GM23338 (cell line): ENCODE measurements around the gene PGBD5. TPM values are rescaled to one million over a fixed set of nuclear protein-coding genes. Genes with fewer than 3 reads are reported as not detected.

Experiments used
- ATAC-seq: fragments of 200-7000 bp; cut with Tn5 transposase; 3 replicates; pipeline ENCODE4 v1.9.1; 2020
- DNase-seq: peaks from one replicate; pipeline ENCODE4 v3.0.0-alpha.2; 2015; ENCODE audit warnings: low spot score
- H2AFZ ChIP-seq: fragments of 200-600 bp; sonication (generic); 2 replicates; pipeline ENCODE4 v1.8.0; 2016; ENCODE audit warnings: antibody characterized with exemption, mild to moderate bottlenecking, moderate library complexity
- H3F3A ChIP-seq: fragments of 200-600 bp; sonication (generic); replicated peaks from 2 replicates; pipeline ENCODE4 v1.8.0; 2017; ENCODE audit warnings: antibody characterized with exemption, mixed run types, low read depth
- H3K27ac ChIP-seq: fragments of 200-600 bp; sonication (generic); 2 replicates; pipeline ENCODE4 v1.6.1; 2016; ENCODE audit warnings: low read depth
- H3K27me3 ChIP-seq: fragments of 200-600 bp; sonication (generic); 2 replicates; pipeline ENCODE4 v1.8.0; 2016; ENCODE audit warnings: mild to moderate bottlenecking, mixed run types, moderate library complexity; ENCODE audit not compliant: insufficient read depth
- H3K36me3 ChIP-seq: fragments of 200-600 bp; sonication (generic); 2 replicates; pipeline ENCODE4 v1.8.0; 2016; ENCODE audit warnings: mild to moderate bottlenecking; ENCODE audit not compliant: insufficient read depth
- H3K4me1 ChIP-seq: fragments of 200-600 bp; sonication (generic); 2 replicates; pipeline ENCODE4 v1.8.0; 2016; ENCODE audit warnings: mild to moderate bottlenecking, moderate library complexity; ENCODE audit not compliant: insufficient read depth
- H3K4me2 ChIP-seq: fragments of 200-600 bp; sonication (generic); 2 replicates; pipeline ENCODE4 v1.7.1; 2017; ENCODE audit warnings: mixed run types
- H3K4me3 ChIP-seq: fragments of 200-600 bp; sonication (generic); 2 replicates; pipeline ENCODE4 v1.6.1; 2016; ENCODE audit warnings: mixed run types
- H3K79me2 ChIP-seq: fragments of 200-600 bp; sonication (generic); replicated peaks from 2 replicates; pipeline ENCODE4 v1.8.0; 2017; ENCODE audit warnings: mild to moderate bottlenecking; ENCODE audit not compliant: insufficient read depth
- H3K9me2 ChIP-seq: fragments of 200-600 bp; sonication (generic); 2 replicates; pipeline ENCODE4 v1.8.0; 2017; ENCODE audit not compliant: insufficient read depth
- H4K20me1 ChIP-seq: fragments of 200-600 bp; sonication (generic); replicated peaks from 2 replicates; pipeline ENCODE4 v1.8.0; 2017; ENCODE audit warnings: mild to moderate bottlenecking; ENCODE audit not compliant: insufficient read depth
- H3K27ac Mint-ChIP-seq: 2 replicates; pipeline ENCODE4 v1.8.0; 2020; ENCODE audit warnings: inconsistent platforms, mild to moderate bottlenecking, moderate library complexity, mixed read lengths
- H3K27me3 Mint-ChIP-seq: 3 replicates; pipeline ENCODE4 v1.8.0; 2022; ENCODE audit warnings: low read depth, mild to moderate bottlenecking, moderate library complexity, mixed read lengths, inconsistent platforms; ENCODE audit not compliant: insufficient read depth, poor library complexity
- H3K36me3 Mint-ChIP-seq: 3 replicates; pipeline ENCODE4 v1.8.0; 2021; ENCODE audit warnings: low read depth, mild to moderate bottlenecking, inconsistent platforms, moderate library complexity, mixed read lengths
- H3K4me1 Mint-ChIP-seq: 3 replicates; pipeline ENCODE4 v1.8.0; 2020; ENCODE audit warnings: mild to moderate bottlenecking, inconsistent platforms, mixed read lengths
- H3K4me3 Mint-ChIP-seq: 3 replicates; pipeline ENCODE4 v1.8.0; 2021; ENCODE audit warnings: moderate library complexity, mild to moderate bottlenecking, inconsistent platforms, mixed read lengths
- H3K9me3 Mint-ChIP-seq: 3 replicates; pipeline ENCODE4 v1.8.0; 2020; ENCODE audit warnings: moderate library complexity, mild to moderate bottlenecking, inconsistent platforms, mixed read lengths
- CREB1 ChIP-seq: fragments of 250-450 bp; sonication (Bioruptor Pico); IDR thresholded peaks from 2 replicates; pipeline ENCODE4 v1.5.0; 2020; ENCODE audit warnings: low read depth, mild to moderate bottlenecking, moderate library complexity
- ETS1 ChIP-seq: IDR thresholded peaks from 2 replicates; pipeline ENCODE4 v1.6.1; 2016; ENCODE audit warnings: antibody characterized with exemption
- EZH2 ChIP-seq: fragments of 200-600 bp; sonication (generic); IDR thresholded peaks from one replicate; pipeline ENCODE4 v1.8.0; 2017; ENCODE audit warnings: antibody characterized with exemption, mild to moderate bottlenecking, low read depth; ENCODE audit not compliant: unreplicated experiment
- EZH2phosphoT487 ChIP-seq: fragments of 200-600 bp; sonication (generic); IDR thresholded peaks from one replicate; pipeline ENCODE4 v1.8.1; 2018; ENCODE audit warnings: antibody characterized with exemption; ENCODE audit not compliant: unreplicated experiment
- JUNB ChIP-seq: IDR thresholded peaks from one replicate; pipeline ENCODE4 v1.6.1; 2016; ENCODE audit warnings: antibody characterized with exemption; ENCODE audit not compliant: unreplicated experiment
- NANOG ChIP-seq: IDR thresholded peaks from 2 replicates; pipeline ENCODE4 v1.6.1; 2016; ENCODE audit warnings: antibody characterized with exemption, borderline replicate concordance
- POLR2AphosphoS5 ChIP-seq: IDR thresholded peaks from 2 replicates; pipeline ENCODE4 v1.6.1; 2016; ENCODE audit warnings: antibody characterized with exemption, low read depth
- STAT1 ChIP-seq: IDR thresholded peaks from one replicate; pipeline ENCODE4 v1.6.1; 2016; ENCODE audit warnings: antibody characterized with exemption; ENCODE audit not compliant: unreplicated experiment
- ZNF114 ChIP-seq: fragments of 250-450 bp; sonication (Bioruptor Pico); IDR thresholded peaks from 2 replicates; pipeline ENCODE4 v1.5.0; 2020; ENCODE audit warnings: mild to moderate bottlenecking, moderate library complexity
- ZNF331 ChIP-seq: fragments of 250-450 bp; sonication (Bioruptor Pico); IDR thresholded peaks from 2 replicates; pipeline ENCODE4 v1.5.0; 2020; ENCODE audit warnings: low read depth, mild to moderate bottlenecking, moderate library complexity
- ZNF462 ChIP-seq: fragments of 250-450 bp; sonication (Bioruptor Pico); IDR thresholded peaks from 2 replicates; pipeline ENCODE4 v1.5.0; 2020; ENCODE audit warnings: mild to moderate bottlenecking, moderate library complexity
- polyA plus RNA-seq: library from polyadenylated mRNA; unstranded; fragments of >200 nt; fragmentation: Nextera tagmentation; extraction: Ambion mirVana; gene quantifications from 2 replicates; pipeline ENCODE4 v1.2.1, GENCODE V29; 2016
- total RNA-seq: library from RNA; depleted of rRNA; stranded (reverse); fragments of >200 nt; shearing (Covaris generic); gene quantifications from 2 replicates; pipeline ENCODE4 v1.2.3, GENCODE V29; 2014
- TF ChIP-seq, protein P1 (sequence below): IDR thresholded peaks from one replicate; pipeline ENCODE4 v1.6.1; 2018; ENCODE audit warnings: antibody characterized with exemption; ENCODE audit not compliant: unreplicated experiment
- TF ChIP-seq, protein P2 (sequence below), 2 experiments: fragments of 200-600 bp in 1 of 2; sonication (generic) in 1 of 2; conservative IDR thresholded peaks; 2 replicates each; pipeline versions ENCODE4 v1.5.1 to v1.6.1; 2016 to 2017; ENCODE audit warnings: antibody characterized with exemption in 2 of 2, low read depth in 2 of 2, mild to moderate bottlenecking in 2 of 2, moderate library complexity in 1 of 2

Gene PGBD5
- total and polyA plus RNA-seq, 2 experiments from 2014 or later, result 3.4 to 16.6 TPM

DNA sequence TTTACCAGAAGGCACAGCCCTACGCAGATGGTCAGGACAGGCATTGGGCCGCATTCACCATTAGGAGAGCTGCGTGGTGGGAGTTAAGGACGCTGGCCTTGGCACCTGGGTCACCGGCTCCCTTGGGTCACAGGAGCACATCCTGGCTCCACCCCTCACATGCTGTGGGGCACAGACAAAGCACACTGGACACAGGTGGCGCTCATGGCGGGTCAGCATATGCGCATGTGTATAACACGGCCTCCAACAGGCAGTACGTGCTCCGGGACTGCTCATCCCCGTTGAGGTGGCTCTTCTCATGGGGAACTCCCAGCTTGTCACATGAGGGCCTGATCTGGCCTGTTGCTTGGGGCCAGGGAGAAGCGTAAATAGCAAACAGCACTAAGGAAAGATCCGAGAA lies 25.0 kb downstream of the PGBD5 start:
- Mint-ChIP-seq H3K9me3 (no peaks in the 10 kb centered on the region), H3K4me1 (peaks cover 45% of the 10 kb centered on the region), H3K36me3 (peaks cover 8% of the 10 kb centered on the region; the same call in 1 of the 3 replicates), H3K27me3 (peaks cover 6% of the 10 kb centered on the region), H3K27ac (peak overlapping the region; percentile 70; the same call in 1 of the 2 replicates), H3K4me3 (no peak overlapping the region)
- Histone ChIP-seq H3K27me3 (no peaks in the 10 kb centered on the region), H3K4me2 (no peak overlapping the region), H3K4me3 (no peak overlapping the region), H3F3A (0 out of 2 replicates have a peak, but pooled peaks cover 4% of the 10 kb centered on the region), H3K79me2 (peaks cover 76% of the 10 kb centered on the region), H3K27ac (no peak overlapping the region; the same call in 1 of the 2 replicates), H3K9me2 (no peaks in the 10 kb centered on the region), H3K4me1 (peaks cover 18% of the 10 kb centered on the region), H2AFZ (no peak overlapping the region), H3K36me3 (no peaks in the 10 kb centered on the region; the same call in 1 of the 2 replicates), H4K20me1 (peaks cover 5% of the 10 kb centered on the region; the same call in 1 of the 2 replicates)
- TF ChIP-seq ZNF114 (no peak), ETS1 (no peak), ZNF462 (CRISPR knock-in tag) (no peak), POLR2AphosphoS5 (no peak), EZH2phosphoT487 (no peak), CREB1 (CRISPR knock-in tag) (no peak), STAT1 (no peak), ZNF331 (no peak), EZH2 (no peak), JUNB (no peak), NANOG (no peak)
- TF ChIP-seq, protein P1, sequence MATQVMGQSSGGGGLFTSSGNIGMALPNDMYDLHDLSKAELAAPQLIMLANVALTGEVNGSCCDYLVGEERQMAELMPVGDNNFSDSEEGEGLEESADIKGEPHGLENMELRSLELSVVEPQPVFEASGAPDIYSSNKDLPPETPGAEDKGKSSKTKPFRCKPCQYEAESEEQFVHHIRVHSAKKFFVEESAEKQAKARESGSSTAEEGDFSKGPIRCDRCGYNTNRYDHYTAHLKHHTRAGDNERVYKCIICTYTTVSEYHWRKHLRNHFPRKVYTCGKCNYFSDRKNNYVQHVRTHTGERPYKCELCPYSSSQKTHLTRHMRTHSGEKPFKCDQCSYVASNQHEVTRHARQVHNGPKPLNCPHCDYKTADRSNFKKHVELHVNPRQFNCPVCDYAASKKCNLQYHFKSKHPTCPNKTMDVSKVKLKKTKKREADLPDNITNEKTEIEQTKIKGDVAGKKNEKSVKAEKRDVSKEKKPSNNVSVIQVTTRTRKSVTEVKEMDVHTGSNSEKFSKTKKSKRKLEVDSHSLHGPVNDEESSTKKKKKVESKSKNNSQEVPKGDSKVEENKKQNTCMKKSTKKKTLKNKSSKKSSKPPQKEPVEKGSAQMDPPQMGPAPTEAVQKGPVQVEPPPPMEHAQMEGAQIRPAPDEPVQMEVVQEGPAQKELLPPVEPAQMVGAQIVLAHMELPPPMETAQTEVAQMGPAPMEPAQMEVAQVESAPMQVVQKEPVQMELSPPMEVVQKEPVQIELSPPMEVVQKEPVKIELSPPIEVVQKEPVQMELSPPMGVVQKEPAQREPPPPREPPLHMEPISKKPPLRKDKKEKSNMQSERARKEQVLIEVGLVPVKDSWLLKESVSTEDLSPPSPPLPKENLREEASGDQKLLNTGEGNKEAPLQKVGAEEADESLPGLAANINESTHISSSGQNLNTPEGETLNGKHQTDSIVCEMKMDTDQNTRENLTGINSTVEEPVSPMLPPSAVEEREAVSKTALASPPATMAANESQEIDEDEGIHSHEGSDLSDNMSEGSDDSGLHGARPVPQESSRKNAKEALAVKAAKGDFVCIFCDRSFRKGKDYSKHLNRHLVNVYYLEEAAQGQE, result no peak
- TF ChIP-seq, protein P2, sequence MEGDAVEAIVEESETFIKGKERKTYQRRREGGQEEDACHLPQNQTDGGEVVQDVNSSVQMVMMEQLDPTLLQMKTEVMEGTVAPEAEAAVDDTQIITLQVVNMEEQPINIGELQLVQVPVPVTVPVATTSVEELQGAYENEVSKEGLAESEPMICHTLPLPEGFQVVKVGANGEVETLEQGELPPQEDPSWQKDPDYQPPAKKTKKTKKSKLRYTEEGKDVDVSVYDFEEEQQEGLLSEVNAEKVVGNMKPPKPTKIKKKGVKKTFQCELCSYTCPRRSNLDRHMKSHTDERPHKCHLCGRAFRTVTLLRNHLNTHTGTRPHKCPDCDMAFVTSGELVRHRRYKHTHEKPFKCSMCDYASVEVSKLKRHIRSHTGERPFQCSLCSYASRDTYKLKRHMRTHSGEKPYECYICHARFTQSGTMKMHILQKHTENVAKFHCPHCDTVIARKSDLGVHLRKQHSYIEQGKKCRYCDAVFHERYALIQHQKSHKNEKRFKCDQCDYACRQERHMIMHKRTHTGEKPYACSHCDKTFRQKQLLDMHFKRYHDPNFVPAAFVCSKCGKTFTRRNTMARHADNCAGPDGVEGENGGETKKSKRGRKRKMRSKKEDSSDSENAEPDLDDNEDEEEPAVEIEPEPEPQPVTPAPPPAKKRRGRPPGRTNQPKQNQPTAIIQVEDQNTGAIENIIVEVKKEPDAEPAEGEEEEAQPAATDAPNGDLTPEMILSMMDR (conservative IDR thresholded peaks at IDR 0.05; ENCODE audit: low read depth in 2 of 2), result no peak
- no peak; the same call in 2 of the 3 replicates for ATAC-seq
- DNase-seq, result no peak
